Activated T-cell treated with anti-CD3 and anti-CD28 coated beads for 48 hours (primary cell): ENCODE results near the gene EMID1.
"Not testable (repeated sequence)": the region's sequence is repeated elsewhere in the genome, so short reads cannot be mapped to it uniquely, and the experiment has no call there.

ENCODE experiments used
- DNase-seq: peaks from one replicate; pipeline ENCODE4 v3.0.0-alpha.2; 2020; ENCODE audit warnings: low read depth

EMID1 gene

GRCh38 chr22:29211466-29211865, 5.8 kb downstream of the EMID1 start:
- DNase-seq: no peak

GRCh38 chr22:29212743-29213142, 7.0 kb downstream of the EMID1 start:
- no peak for DNase-seq

- DNase-seq: no peak
Observed at GRCh38 chr22:29213493-29213892, 7.8 kb downstream of the EMID1 start.

GRCh38 chr22:29214232-29214631, 8.5 kb downstream of the EMID1 start:
- no peak for DNase-seq

GRCh38 chr22:29215012-29215860, 9.5 kb downstream of the EMID1 start:
- no peak for DNase-seq

GRCh38 chr22:29216011-29216872, 10.5 kb downstream of the EMID1 start:
- no peak for DNase-seq

GRCh38 chr22:29216873-29217666, 11.4 kb downstream of the EMID1 start:
- DNase-seq: no peak

- DNase-seq: no peak
Observed at GRCh38 chr22:29217827-29218757, 12.4 kb downstream of the EMID1 start.

- no peak for DNase-seq
Observed at GRCh38 chr22:29218758-29219408, 13.2 kb downstream of the EMID1 start.

- DNase-seq: not testable (repeated sequence)
Observed at GRCh38 chr22:29219409-29219782, 13.7 kb downstream of the EMID1 start.

GRCh38 chr22:29219881-29220670, 14.4 kb downstream of the EMID1 start:
- DNase-seq: no peak

- no peak for DNase-seq
Observed at GRCh38 chr22:29224121-29224858, 18.6 kb downstream of the EMID1 start.

GRCh38 chr22:29224859-29225410, 19.2 kb downstream of the EMID1 start:
- no peak for DNase-seq

- no peak for DNase-seq
Observed at GRCh38 chr22:29225422-29226090, 19.9 kb downstream of the EMID1 start.

- DNase-seq: no peak
Observed at GRCh38 chr22:29226351-29226981, 20.8 kb downstream of the EMID1 start.

- DNase-seq: no peak
Observed at GRCh38 chr22:29230972-29231875, 25.5 kb downstream of the EMID1 start.
